KMS-11 (cell line): ENCODE data around the gene COBL.

Source experiments
- H2AFZ ChIP-seq: fragments of 200-600 bp; sonication (generic); 2 replicates; pipeline ENCODE4 v1.6.1; 2016; ENCODE audit warnings: antibody characterized with exemption, mixed run types, low read depth
- H3K27ac ChIP-seq: fragments of 200-600 bp; sonication (generic); 2 replicates; pipeline ENCODE4 v1.6.1; 2016; ENCODE audit warnings: mild to moderate bottlenecking, mixed run types
- H3K27me3 ChIP-seq: fragments of 200-600 bp; sonication (generic); 2 replicates; pipeline ENCODE4 v1.6.1; 2017; ENCODE audit warnings: mild to moderate bottlenecking, low read depth, mixed run types, moderate library complexity; ENCODE audit not compliant: insufficient read depth
- H3K36me3 ChIP-seq: fragments of 200-600 bp; sonication (generic); 2 replicates; pipeline ENCODE4 v1.6.1; 2017; ENCODE audit warnings: mild to moderate bottlenecking, mixed run types; ENCODE audit not compliant: insufficient read depth
- H3K4me1 ChIP-seq: fragments of 200-600 bp; sonication (generic); 2 replicates; pipeline ENCODE4 v1.6.1; 2016; ENCODE audit warnings: mild to moderate bottlenecking, low read depth, mixed run types; ENCODE audit not compliant: poor library complexity, severe bottlenecking
- H3K4me2 ChIP-seq: fragments of 200-600 bp; sonication (generic); 2 replicates; pipeline ENCODE4 v1.7.0; 2016; ENCODE audit warnings: mild to moderate bottlenecking, mixed run types
- H3K4me3 ChIP-seq: fragments of 200-600 bp; sonication (generic); IDR thresholded peaks from 2 replicates; pipeline ENCODE4 v1.6.1; 2017; ENCODE audit warnings: low read depth, low read length, mixed read lengths; ENCODE audit not compliant: insufficient read depth
- H3K79me2 ChIP-seq: fragments of 200-600 bp; sonication (generic); 2 replicates; pipeline ENCODE4 v1.6.1; 2016; ENCODE audit warnings: low read depth, mixed run types; ENCODE audit not compliant: insufficient read depth
- H3K9ac ChIP-seq: fragments of 200-600 bp; sonication (generic); 2 replicates; pipeline ENCODE4 v1.6.1; 2016; ENCODE audit warnings: mild to moderate bottlenecking, mixed run types
- H4K20me1 ChIP-seq: fragments of 200-600 bp; sonication (generic); 2 replicates; pipeline ENCODE4 v1.6.1; 2016; ENCODE audit warnings: mild to moderate bottlenecking, mixed run types; ENCODE audit not compliant: insufficient read depth
- CTCF ChIP-seq: fragments of 200-600 bp; sonication (generic); conservative IDR thresholded peaks from 2 replicates; pipeline ENCODE4 v1.6.1; 2017; ENCODE audit warnings: low read depth, mild to moderate bottlenecking, antibody characterized with exemption, low read length, moderate library complexity, mixed read lengths

The COBL gene

GRCh38 chr7:51023547-51023946 is 293.1 kb downstream of the COBL start:
- Histone ChIP-seq H3K36me3 (no peaks in the 10 kb centered on the region), H2AFZ (no peak overlapping the region), H3K27ac (no peak overlapping the region)

GRCh38 chr7:51022821-51023220 is 293.8 kb downstream of the COBL start:
- Histone ChIP-seq H3K4me3 (no peak overlapping the region), H3K36me3 (no peaks in the 10 kb centered on the region), H4K20me1 (no peaks in the 10 kb centered on the region), H3K79me2 (no peaks in the 10 kb centered on the region), H3K27ac (no peak overlapping the region), H3K9ac (no peak overlapping the region), H3K4me1 (peaks cover 1% of the 10 kb centered on the region), H3K27me3 (no peaks in the 10 kb centered on the region), H3K4me2 (no peak overlapping the region), H2AFZ (no peak overlapping the region)
- TF ChIP-seq CTCF, result no peak

More at GRCh38 chr7:51023547-51023946, 293.1 kb downstream of the COBL start:
- Histone ChIP-seq H3K4me2 (no peak overlapping the region), H3K4me3 (no peak overlapping the region), H3K9ac (no peak overlapping the region), H4K20me1 (no peaks in the 10 kb centered on the region), H3K27me3 (no peaks in the 10 kb centered on the region), H3K79me2 (no peaks in the 10 kb centered on the region), H3K4me1 (no peaks in the 10 kb centered on the region)
- TF ChIP-seq CTCF, result no peak

- Histone ChIP-seq H3K4me3 (no peak overlapping the region), H3K79me2 (no peaks in the 10 kb centered on the region), H3K27me3 (no peaks in the 10 kb centered on the region), H4K20me1 (no peaks in the 10 kb centered on the region), H3K36me3 (no peaks in the 10 kb centered on the region), H3K9ac (no peak overlapping the region), H3K4me2 (no peak overlapping the region), H2AFZ (no peak overlapping the region), H3K27ac (no peak overlapping the region), H3K4me1 (peaks cover 5% of the 10 kb centered on the region)
- TF ChIP-seq CTCF, result no peak
Measured at GRCh38 chr7:51021906-51022570, 294.6 kb downstream of the COBL start.

GRCh38 chr7:51020944-51021343 is 295.7 kb downstream of the COBL start:
- Histone ChIP-seq H4K20me1 (no peaks in the 10 kb centered on the region), H3K27me3 (no peaks in the 10 kb centered on the region), H3K27ac (no peak overlapping the region), H3K4me1 (peaks cover 5% of the 10 kb centered on the region), H2AFZ (no peak overlapping the region), H3K4me2 (no peak overlapping the region), H3K36me3 (no peaks in the 10 kb centered on the region), H3K79me2 (no peaks in the 10 kb centered on the region), H3K4me3 (no peak overlapping the region), H3K9ac (no peak overlapping the region)
- no peak for TF ChIP-seq CTCF
